Stimulated activated CD4-positive, alpha-beta T cell treated with anti-CD3 and anti-CD28 coated beads, TNF-alpha, amount 100 ng/mL, for 4 hours (primary cell): ENCODE results near the gene ZNF217.
A peak's percentile ranks its signal among the peaks of the same experiment; 100 is the strongest.
"Not testable (repeated sequence)": the region's sequence is repeated elsewhere in the genome, so short reads cannot be mapped to it uniquely, and the experiment has no call there.

Source experiments
- DNase-seq, 3 experiments: peaks; one replicate each; pipeline ENCODE4 v3.0.0-alpha.2; 2020; ENCODE audit warnings: low read depth in 3 of 3

ZNF217 gene

GRCh38 chr20:53622247-53623133, 28.9 kb upstream of the ZNF217 start:
- DNase-seq, result no peak

GRCh38 chr20:53621482-53622246, 28.0 kb upstream of the ZNF217 start:
- DNase-seq, result no peak

- not testable (repeated sequence) for DNase-seq
Observed at GRCh38 chr20:53618490-53619000, 24.9 kb upstream of the ZNF217 start.

- DNase-seq, result no peak
Observed at GRCh38 chr20:53617791-53618489, 24.3 kb upstream of the ZNF217 start.

- DNase-seq, result not testable (repeated sequence)
Observed at GRCh38 chr20:53616489-53616888, 22.9 kb upstream of the ZNF217 start.

- no peak for DNase-seq
Observed at GRCh38 chr20:53613748-53614147, 20.1 kb upstream of the ZNF217 start.

GRCh38 chr20:53612289-53612688, 18.6 kb upstream of the ZNF217 start:
- DNase-seq, result not testable (repeated sequence)

- no peak for DNase-seq
Observed at GRCh38 chr20:53611449-53611894, 17.8 kb upstream of the ZNF217 start.

GRCh38 chr20:53609491-53610445, 16.1 kb upstream of the ZNF217 start:
- DNase-seq, result peak in 2 of 3 experiments; percentile 52 to 60

GRCh38 chr20:53608456-53609452, 15.1 kb upstream of the ZNF217 start:
- DNase-seq, result no peak

- DNase-seq, result no peak
Observed at GRCh38 chr20:53608071-53608455, 14.4 kb upstream of the ZNF217 start.

- no peak for DNase-seq
Observed at GRCh38 chr20:53606364-53606985, 12.8 kb upstream of the ZNF217 start.

GRCh38 chr20:53605401-53605800, 11.8 kb upstream of the ZNF217 start:
- not testable (repeated sequence) for DNase-seq

- not testable (repeated sequence) for DNase-seq
Observed at GRCh38 chr20:53604846-53605245, 11.2 kb upstream of the ZNF217 start.

- DNase-seq, result no peak
Observed at GRCh38 chr20:53602661-53603060, 9.0 kb upstream of the ZNF217 start.

GRCh38 chr20:53599910-53600632, 6.4 kb upstream of the ZNF217 start:
- no peak for DNase-seq

- no peak for DNase-seq
Observed at GRCh38 chr20:53599378-53599777, 5.7 kb upstream of the ZNF217 start.

- DNase-seq, result no peak
Observed at GRCh38 chr20:53599044-53599362, 5.4 kb upstream of the ZNF217 start.
